IMR-90 (cell line): ENCODE results near the gene TNFRSF11A.

Source experiments
- MXI1 ChIP-seq: IDR thresholded peaks from 2 replicates; pipeline ENCODE4 v1.6.1; 2012; ENCODE audit warnings: low read depth, mild to moderate bottlenecking, low read length, moderate library complexity, borderline replicate concordance
- NFE2L2 ChIP-seq: fragments of 150-350 bp; IDR thresholded peaks from 2 replicates; pipeline ENCODE4 v1.6.1; 2016; ENCODE audit warnings: low read depth, mild to moderate bottlenecking, low read length
- POLR2A ChIP-seq: IDR thresholded peaks from 2 replicates; pipeline ENCODE4 v1.6.1; 2012; ENCODE audit warnings: mild to moderate bottlenecking, low read depth, low read length
- RAD21 ChIP-seq: IDR thresholded peaks from 2 replicates; pipeline ENCODE4 v1.6.1; 2012; ENCODE audit warnings: low read length, improper control_type of control experiment
- SMC3 ChIP-seq: fragments of 150-350 bp; IDR thresholded peaks from 2 replicates; pipeline ENCODE4 v1.6.1; 2016; ENCODE audit warnings: low read depth, mild to moderate bottlenecking, antibody characterized with exemption, low read length, moderate library complexity
- TF ChIP-seq, protein P1 (sequence below): conservative IDR thresholded peaks from 2 replicates; pipeline ENCODE4 v1.5.1; 2012; ENCODE audit warnings: mild to moderate bottlenecking, low read depth, low read length, improper control_type of control experiment

DNA sequence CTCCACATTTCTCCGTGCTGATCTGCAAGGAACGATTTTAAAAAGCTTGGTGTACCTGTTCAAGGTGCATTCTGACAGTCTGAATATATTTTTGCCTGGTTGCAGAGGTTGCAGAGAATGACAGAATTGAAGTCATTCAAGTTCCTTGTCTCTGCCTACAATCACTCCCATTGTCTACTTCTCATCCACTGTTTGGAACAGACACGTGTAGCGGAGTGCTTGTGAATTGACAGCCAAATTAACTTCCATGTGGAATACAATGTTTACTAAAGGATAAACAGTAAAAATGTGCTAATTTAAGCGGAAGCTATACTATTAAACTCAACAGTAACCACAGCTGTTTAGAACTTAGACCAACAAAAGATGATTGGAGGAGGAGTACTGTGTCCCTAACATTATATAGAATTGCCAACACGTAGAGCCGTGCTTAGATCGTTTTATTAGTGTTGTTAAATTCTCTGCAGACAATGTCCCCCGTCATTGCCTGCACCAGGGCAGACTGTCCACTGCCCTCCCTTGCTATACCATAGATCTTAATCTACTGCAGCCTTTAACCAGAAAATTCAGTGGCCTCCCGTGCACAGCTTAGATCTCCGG lies 110.4 kb downstream of the TNFRSF11A start:
- TF ChIP-seq SMC3 = no peak
- TF ChIP-seq, protein P1, sequence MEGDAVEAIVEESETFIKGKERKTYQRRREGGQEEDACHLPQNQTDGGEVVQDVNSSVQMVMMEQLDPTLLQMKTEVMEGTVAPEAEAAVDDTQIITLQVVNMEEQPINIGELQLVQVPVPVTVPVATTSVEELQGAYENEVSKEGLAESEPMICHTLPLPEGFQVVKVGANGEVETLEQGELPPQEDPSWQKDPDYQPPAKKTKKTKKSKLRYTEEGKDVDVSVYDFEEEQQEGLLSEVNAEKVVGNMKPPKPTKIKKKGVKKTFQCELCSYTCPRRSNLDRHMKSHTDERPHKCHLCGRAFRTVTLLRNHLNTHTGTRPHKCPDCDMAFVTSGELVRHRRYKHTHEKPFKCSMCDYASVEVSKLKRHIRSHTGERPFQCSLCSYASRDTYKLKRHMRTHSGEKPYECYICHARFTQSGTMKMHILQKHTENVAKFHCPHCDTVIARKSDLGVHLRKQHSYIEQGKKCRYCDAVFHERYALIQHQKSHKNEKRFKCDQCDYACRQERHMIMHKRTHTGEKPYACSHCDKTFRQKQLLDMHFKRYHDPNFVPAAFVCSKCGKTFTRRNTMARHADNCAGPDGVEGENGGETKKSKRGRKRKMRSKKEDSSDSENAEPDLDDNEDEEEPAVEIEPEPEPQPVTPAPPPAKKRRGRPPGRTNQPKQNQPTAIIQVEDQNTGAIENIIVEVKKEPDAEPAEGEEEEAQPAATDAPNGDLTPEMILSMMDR = no peak
- TF ChIP-seq RAD21 = no peak
- no peak for TF ChIP-seq POLR2A
- no peak for TF ChIP-seq NFE2L2
- TF ChIP-seq MXI1 = no peak
